CD4-positive, alpha-beta T cell (primary cell): ENCODE data around the gene DKKL1. TPM values are rescaled to one million over a fixed set of nuclear protein-coding genes. Genes with fewer than 3 reads are reported as not detected.
"Not testable (repeated sequence)": the region's sequence is repeated elsewhere in the genome, so short reads cannot be mapped to it uniquely, and the experiment has no call there.

ENCODE experiments used
- ATAC-seq: fragments of 200-7000 bp; cut with Tn5 transposase; one replicate; pipeline ENCODE4 v1.10.0; 2022; ENCODE audit warnings: mild to moderate bottlenecking; ENCODE audit not compliant: poor library complexity
- CTCF ChIA-PET: fragments of 350-600 bp; sonication (Branson Sonifier 250); formaldehyde crosslinking; loops from one replicate; lab custom pipeline; 2021; ENCODE audit warnings: antibody characterized with exemption, inconsistent platforms; lab: Charles Lee
- POLR2A ChIA-PET: fragments of 350-600 bp; sonication (Branson Sonifier 250); formaldehyde crosslinking; loops from one replicate; lab custom pipeline; 2021; ENCODE audit warnings: antibody characterized with exemption, inconsistent platforms; lab: Charles Lee
- DNase-seq, 14 experiments: peaks; one replicate each; pipeline ENCODE4 v3.0.0-alpha.2; 2013 to 2020; ENCODE audit warnings: mixed read lengths in 2 of 14
- H3K27ac ChIP-seq, 2 donors: one replicate each; pipeline versions ENCODE4 v1.5.1 to v1.7.0; 2013; ENCODE audit warnings: low read length in 2 of 2, low read depth in 1 of 2, mild to moderate bottlenecking in 1 of 2
- H3K27me3 ChIP-seq, 2 experiments: 1 replicate in 1 of 2; 2 replicates in 1 of 2; pipeline versions ENCODE4 v1.6.1 to v1.7.0; 2013; ENCODE audit warnings: low read length in 2 of 2, control low read depth in 1 of 2, mild to moderate bottlenecking in 1 of 2, moderate library complexity in 1 of 2; ENCODE audit not compliant: insufficient read depth in 2 of 2, control insufficient read depth in 1 of 2
- H3K36me3 ChIP-seq: one replicate; pipeline ENCODE4 v1.6.1; 2013; ENCODE audit warnings: low read length, control low read depth; ENCODE audit not compliant: insufficient read depth
- H3K4me1 ChIP-seq: one replicate; pipeline ENCODE4 v1.6.1; 2013; ENCODE audit warnings: low read length, control low read depth; ENCODE audit not compliant: insufficient read depth
- H3K4me3 ChIP-seq: one replicate; pipeline ENCODE4 v1.5.1; 2013; ENCODE audit warnings: mild to moderate bottlenecking, low read length, moderate library complexity
- H3K9me3 ChIP-seq, 2 experiments: 1 replicate in 1 of 2; 2 replicates in 1 of 2; pipeline versions ENCODE4 v1.6.1 to v1.7.0; 2013; ENCODE audit warnings: low read length in 2 of 2, mild to moderate bottlenecking in 2 of 2, control low read depth in 1 of 2, moderate library complexity in 1 of 2; ENCODE audit not compliant: control insufficient read depth in 1 of 2, insufficient read depth in 1 of 2
- H3K27ac Mint-ChIP-seq: one replicate; pipeline ENCODE4 v1.8.0; 2020; ENCODE audit warnings: mixed read lengths
- H3K27me3 Mint-ChIP-seq: one replicate; pipeline ENCODE4 v1.8.0; 2021; ENCODE audit warnings: mixed read lengths
- H3K36me3 Mint-ChIP-seq: one replicate; pipeline ENCODE4 v1.8.0; 2021; ENCODE audit warnings: low read depth, mixed read lengths
- H3K4me1 Mint-ChIP-seq: one replicate; pipeline ENCODE4 v1.8.0; 2021; ENCODE audit warnings: low read depth, mixed read lengths
- H3K4me3 Mint-ChIP-seq: one replicate; pipeline ENCODE4 v1.8.0; 2020; ENCODE audit warnings: mild to moderate bottlenecking, mixed read lengths
- H3K9me3 Mint-ChIP-seq: one replicate; pipeline ENCODE4 v1.8.0; 2020; ENCODE audit warnings: mixed read lengths
- CTCF ChIP-seq: fragments of 200-600 bp; IDR thresholded peaks from one replicate; pipeline ENCODE4 v1.8.0; 2022; ENCODE audit warnings: antibody characterized with exemption, mild to moderate bottlenecking
- intact Hi-C, 2 experiments: fragments of 100-400 bp; cut with DNase I in 1 of 2; cut with micrococcal nuclease in 1 of 2; formaldehyde crosslinking; loops; one replicate each; pipeline versions ENCODE4 v1.15.1 to v1.9.0; 2023 to 2025; cut with DNase I, micrococcal nuclease
- total RNA-seq, 174 experiments: library from RNA in 2 of 174; stranded (reverse) in 2 of 174; gene quantifications; one replicate each; pipeline ENCODE4 v1.2.3 and lab custom pipeline; 2021 to 2026

DKKL1 gene
- total RNA-seq, 2 experiments from 2014 or later, result not detected

- ATAC-seq (peak; percentile 72), DNase-seq (peak; percentile 33 to 88 (median 49))
- H3K27ac Mint-ChIP-seq, result peak overlapping the region; percentile 93
- H3K36me3 Mint-ChIP-seq, result peaks cover 66% of the 10 kb centered on the region
- H3K9me3 Mint-ChIP-seq, result no peaks in the 10 kb centered on the region
- intact Hi-C loops, result loop anchor here in 1 of 2 experiments (5.0 kb wide), 1 partner anchor 111 kb away; the partner anchor contains the start of gene SLC17A7
- Histone ChIP-seq H3K27me3 (no peaks in the 10 kb centered on the region), H3K9me3 (no peaks in the 10 kb centered on the region), H3K4me1 (peaks cover 63% of the 10 kb centered on the region), H3K36me3 (peaks cover 8% of the 10 kb centered on the region), H3K4me3 (no peak overlapping the region), H3K27ac (no peak overlapping the region)
- TF ChIP-seq CTCF, result no peak
- H3K4me1 Mint-ChIP-seq, result peaks cover 79% of the 10 kb centered on the region
- H3K4me3 Mint-ChIP-seq, result peak overlapping the region; percentile 72
- H3K27me3 Mint-ChIP-seq, result no peaks in the 10 kb centered on the region
- CTCF ChIA-PET, result interaction anchor here (1.0 kb wide), 1 partner anchor 31 kb away, joined by 3 read pairs; no protein-coding TSS in a partner anchor
- POLR2A ChIA-PET, result interaction anchor here (0.6 to 1.0 kb wide), 3 partner anchors 10 to 264 kb away, joined by 3 read pairs; partner anchors contain the start of gene PRR12
Measured at GRCh38 chr19:49331616-49332055, 32.0 kb upstream of the DKKL1 start.

- Histone ChIP-seq H3K4me1 (peaks cover 72% of the 10 kb centered on the region), H3K27ac (peak overlapping the region; percentile 87), H3K36me3 (peaks cover 20% of the 10 kb centered on the region)
- H3K9me3 Mint-ChIP-seq, ATAC-seq, H3K4me3 ChIP-seq, H3K9me3 ChIP-seq, DNase-seq, H3K27me3 ChIP-seq, H3K27me3 Mint-ChIP-seq: not testable (repeated sequence)
- peak overlapping the region; percentile 91 for H3K4me3 Mint-ChIP-seq
- H3K36me3 Mint-ChIP-seq, result peaks cover 72% of the 10 kb centered on the region
- intact Hi-C loops, result loop anchor here in 1 of 2 experiments (5.0 kb wide), 1 partner anchor 109 kb away; the partner anchor contains the start of gene SLC17A7
- CTCF ChIA-PET, result interaction anchor here (1.7 kb wide), 1 partner anchor 137 kb away, joined by 4 read pairs; no protein-coding TSS in a partner anchor
- POLR2A ChIA-PET, result interaction anchor here (1.1 to 1.6 kb wide), 3 partner anchors 12 to 23 kb away, joined by 3 to 4 read pairs (median 4); no protein-coding TSS in a partner anchor
- peak overlapping the region; percentile 93 for H3K27ac Mint-ChIP-seq
- peaks cover 86% of the 10 kb centered on the region for H3K4me1 Mint-ChIP-seq
Measured at GRCh38 chr19:49332691-49333417, 30.8 kb upstream of the DKKL1 start.

GRCh38 chr19:49333418-49333805 lies 30.3 kb upstream of the DKKL1 start:
- Mint-ChIP-seq H3K36me3 (peaks cover 72% of the 10 kb centered on the region), H3K4me3 (peak overlapping the region; percentile 91), H3K9me3 (no peaks in the 10 kb centered on the region), H3K27ac (peak overlapping the region; percentile 93), H3K4me1 (peaks cover 83% of the 10 kb centered on the region), H3K27me3 (no peaks in the 10 kb centered on the region)
- ATAC-seq (no peak), DNase-seq (peak in 2 of 14 experiments; percentile 17 to 23)
- Histone ChIP-seq H3K9me3 (no peaks in the 10 kb centered on the region), H3K27ac (peak overlapping the region; percentile 87), H3K36me3 (peaks cover 26% of the 10 kb centered on the region), H3K4me1 (peaks cover 75% of the 10 kb centered on the region), H3K27me3 (no peaks in the 10 kb centered on the region), H3K4me3 (peak overlapping the region; percentile 74)
- POLR2A ChIA-PET, result interaction anchor here (0.7 to 1.6 kb wide), 5 partner anchors 12 to 1755 kb away, joined by 3 to 4 read pairs (median 3); no protein-coding TSS in a partner anchor
- CTCF ChIA-PET, result interaction anchor here (1.7 kb wide), 1 partner anchor 137 kb away, joined by 4 read pairs; no protein-coding TSS in a partner anchor
- intact Hi-C loops, result loop anchor here in 1 of 2 experiments (5.0 kb wide), 1 partner anchor 109 kb away; the partner anchor contains the start of gene SLC17A7
- TF ChIP-seq CTCF, result no peak
